GM21528 (cell line): Measurements from ENCODE around the gene PGAP1.

Source experiments
- ATAC-seq: cut with Tn5 transposase; IDR thresholded peaks from one replicate; pipeline ENCODE4 v1.9.1; 2021; ENCODE audit warnings: mild to moderate bottlenecking, moderate library complexity; ENCODE audit not compliant: unreplicated experiment, low FRiP score

PGAP1 gene

DNA sequence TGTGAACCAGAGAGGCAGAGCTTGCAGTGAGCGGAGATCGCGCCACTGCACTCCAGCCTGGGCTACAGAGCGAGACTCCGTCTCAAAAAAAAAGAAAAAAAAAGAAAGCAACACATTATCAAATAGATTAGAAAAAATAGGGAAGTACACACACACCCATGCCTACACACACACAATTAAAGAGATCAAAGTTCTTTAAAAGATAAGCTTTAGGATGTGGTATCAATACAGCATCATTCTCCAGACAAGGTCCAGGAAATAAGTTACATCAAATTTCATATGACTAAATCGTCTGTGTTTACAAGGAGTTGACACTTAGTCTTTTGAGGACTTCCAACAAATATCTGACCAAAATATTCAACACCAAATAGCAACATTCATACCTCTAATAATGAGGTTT lies 25.7 kb downstream of the PGAP1 start:
- no peak for ATAC-seq

- ATAC-seq: no peak
Observed at GRCh38 chr2:196899976-196900375, 26.5 kb downstream of the PGAP1 start.

GRCh38 chr2:196891136-196891535 lies 35.4 kb downstream of the PGAP1 start:
- ATAC-seq: no peak

DNA sequence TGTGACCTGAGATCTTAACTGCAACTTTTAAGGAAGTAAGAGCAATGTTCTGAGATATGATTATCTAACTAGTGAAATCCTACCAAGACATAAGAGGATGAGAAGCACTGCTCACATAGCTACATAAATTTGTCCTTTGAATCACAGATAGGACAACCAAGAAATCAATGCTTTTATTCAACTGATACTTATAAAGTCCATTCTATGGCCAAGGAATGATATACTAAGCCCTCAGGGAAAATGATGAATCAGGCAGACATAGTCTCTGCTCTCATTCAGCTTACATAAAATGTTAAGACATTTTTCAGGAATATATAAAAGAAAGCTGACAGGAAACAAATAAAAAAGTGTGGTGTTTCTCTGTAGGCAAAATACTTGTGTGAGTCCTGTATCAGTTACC lies 39.1 kb downstream of the PGAP1 start:
- ATAC-seq: no peak

- no peak for ATAC-seq
Observed at GRCh38 chr2:196884368-196884767, 42.1 kb downstream of the PGAP1 start.

DNA sequence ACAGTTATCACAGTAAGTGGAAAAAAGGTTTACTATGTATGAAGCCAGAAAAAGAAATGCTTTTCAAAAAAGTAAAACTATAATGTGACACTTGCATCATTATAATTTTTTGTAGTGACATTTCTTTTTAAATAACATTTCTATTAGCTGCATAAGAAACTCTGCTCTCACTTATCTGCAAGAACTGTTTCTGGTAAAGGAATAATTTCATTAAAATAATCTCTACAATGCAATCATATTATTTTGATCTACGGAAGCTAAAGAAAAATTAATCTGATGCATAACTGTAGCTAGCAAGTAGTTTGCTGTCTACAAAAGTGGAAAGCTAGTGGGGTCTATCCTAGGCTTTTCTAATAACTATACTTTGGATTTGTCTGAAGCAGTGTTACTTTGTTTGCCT lies 50.1 kb downstream of the PGAP1 start:
- ATAC-seq: no peak

DNA sequence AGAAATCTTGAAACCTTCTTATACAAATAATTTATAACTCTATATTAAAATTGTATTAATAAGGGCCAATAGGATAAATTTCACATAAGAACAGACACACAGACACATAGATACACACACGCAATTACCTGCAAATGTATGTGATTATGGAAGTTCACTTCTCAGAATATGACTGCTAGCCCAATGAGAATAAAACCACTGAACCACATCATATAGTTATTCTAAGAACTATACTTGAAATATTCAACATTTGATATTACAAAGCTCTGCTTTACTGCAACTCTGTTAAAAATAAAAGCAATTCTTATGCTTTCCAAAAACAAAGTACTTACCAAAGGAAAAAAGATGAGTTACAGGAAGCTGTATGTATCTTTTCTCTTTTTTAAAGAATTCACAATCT lies 51.1 kb downstream of the PGAP1 start:
- ATAC-seq: no peak

DNA sequence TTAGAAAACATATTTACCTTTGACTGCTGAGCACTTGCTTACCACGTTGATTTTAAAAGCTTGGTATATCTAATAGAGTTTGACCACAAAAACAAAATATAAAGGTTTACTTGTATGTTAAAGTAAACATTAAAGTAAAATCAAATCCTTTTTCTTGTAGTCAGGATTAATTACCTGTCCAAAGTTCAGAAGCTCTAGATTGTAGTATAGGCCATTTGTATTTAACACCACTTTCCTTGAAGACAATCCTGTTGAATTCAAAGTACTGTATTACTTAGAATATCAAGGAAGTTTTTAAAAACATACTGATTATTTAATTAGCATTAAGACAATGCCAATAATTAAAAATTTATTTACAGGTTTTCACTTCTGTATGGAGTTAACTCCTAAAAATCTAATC lies 53.0 kb downstream of the PGAP1 start:
- ATAC-seq: no peak

DNA sequence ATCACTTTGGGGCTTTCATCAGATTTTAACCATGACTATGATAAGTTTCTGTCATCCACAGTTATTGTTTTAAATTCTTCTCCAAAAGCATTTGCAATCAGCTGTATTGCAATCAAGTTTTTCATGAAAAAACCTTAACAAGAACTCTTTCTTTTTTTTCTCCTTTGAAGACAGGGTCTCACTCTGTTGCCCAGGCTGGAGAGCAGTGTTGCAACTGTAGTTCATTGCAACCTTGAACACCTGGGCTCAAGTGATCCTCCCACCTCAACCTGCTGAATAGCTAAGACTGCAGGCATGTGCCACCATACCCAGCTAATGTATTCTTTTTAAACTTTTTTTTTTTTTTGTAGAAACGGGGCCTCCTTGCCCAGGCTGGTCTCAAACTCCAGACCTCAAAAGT lies 71.9 kb downstream of the PGAP1 start:
- no peak for ATAC-seq

DNA sequence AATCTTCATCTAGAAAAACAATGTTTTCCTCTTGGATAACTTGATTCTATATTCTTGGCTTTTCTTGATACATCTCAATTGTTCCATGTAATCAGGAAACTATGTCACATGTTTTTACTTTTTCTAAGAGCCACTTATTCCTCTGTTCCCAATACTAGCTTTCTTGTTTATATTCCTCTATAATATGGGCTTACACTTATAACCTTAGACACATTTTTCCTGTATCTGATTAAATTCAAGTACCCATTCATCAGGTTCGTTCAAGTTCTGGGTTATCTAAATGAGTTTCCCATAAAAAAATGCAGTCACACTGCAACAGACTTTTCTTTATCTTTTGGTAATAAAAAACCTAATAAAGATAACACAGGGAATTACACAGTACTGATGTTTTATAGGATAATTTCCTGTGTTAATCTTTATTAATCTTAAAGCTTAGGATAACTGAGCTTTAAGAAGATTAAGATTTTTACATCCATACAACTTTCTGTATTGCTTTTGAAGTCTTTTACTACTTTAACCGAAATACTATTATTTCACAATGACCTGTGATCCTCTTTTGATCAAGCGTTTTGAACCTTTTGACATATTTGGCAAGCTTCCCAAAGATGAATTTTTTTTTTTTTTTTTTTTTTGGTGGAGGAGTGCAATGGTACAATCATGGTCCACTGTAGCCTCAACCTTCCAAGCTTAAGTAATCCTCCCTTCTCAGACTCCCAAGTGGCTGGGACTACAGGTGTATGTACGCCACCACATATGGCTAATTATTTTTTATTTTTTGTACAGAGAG lies 73.0 kb downstream of the PGAP1 start:
- no peak for ATAC-seq

DNA sequence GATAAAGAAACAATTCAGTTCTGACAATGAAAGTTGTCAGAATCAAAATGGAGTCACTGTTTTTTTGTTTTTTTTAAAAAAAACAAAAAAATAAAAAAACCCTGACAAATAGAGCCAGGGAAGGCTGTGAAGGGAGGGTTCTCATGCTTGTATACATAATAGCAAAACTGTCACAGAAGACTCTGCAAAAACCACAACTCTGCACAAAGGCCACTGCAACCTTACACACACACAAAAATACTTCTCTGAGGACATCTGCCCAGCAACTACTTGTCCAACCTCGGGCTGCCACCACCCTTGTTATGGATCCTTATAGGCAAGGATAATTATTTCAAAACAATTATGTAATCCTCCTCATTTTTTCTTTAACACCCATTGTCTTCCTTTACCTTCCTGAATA lies 75.4 kb downstream of the PGAP1 start:
- ATAC-seq: no peak

DNA sequence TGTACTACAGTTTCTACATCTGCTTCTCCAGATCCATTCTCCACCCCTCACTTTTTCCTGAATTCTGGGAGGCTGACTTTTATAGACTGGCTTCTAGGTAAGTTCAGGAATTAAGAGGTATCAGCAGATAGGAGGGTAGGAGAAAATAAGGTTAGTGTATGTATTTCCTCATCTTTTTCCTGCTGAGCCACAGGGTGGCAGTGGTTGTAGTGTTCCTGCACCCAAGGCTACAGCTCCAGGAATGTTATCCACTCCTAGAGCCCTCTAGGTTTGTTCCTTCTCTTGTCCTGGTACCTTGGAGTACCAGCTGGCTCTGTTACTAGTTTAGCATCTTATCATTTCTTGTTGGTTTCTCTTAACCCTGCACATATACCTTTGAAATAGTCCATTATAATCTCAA lies 76.6 kb downstream of the PGAP1 start:
- no peak for ATAC-seq

- ATAC-seq: no peak
Observed at GRCh38 chr2:196846295-196846694, 80.2 kb downstream of the PGAP1 start.

DNA sequence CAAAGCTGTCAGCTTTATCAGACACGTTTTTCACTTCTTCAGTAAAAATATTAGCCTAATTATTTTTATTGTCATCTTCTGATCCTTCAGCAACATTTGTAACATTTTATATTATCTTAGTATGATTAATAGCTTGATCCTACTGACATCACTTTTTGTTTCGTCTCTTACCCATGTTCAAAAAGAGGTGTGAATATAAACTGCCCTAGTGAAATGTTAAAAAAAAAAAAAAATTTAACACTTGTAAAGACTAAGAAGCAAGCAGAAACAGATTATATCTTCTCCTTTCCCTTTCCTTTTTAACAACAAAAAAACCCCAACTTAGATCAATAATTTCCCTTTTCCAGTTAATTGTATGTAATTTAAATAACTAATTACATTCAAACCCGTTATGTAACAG lies 81.1 kb downstream of the PGAP1 start:
- no peak for ATAC-seq

DNA sequence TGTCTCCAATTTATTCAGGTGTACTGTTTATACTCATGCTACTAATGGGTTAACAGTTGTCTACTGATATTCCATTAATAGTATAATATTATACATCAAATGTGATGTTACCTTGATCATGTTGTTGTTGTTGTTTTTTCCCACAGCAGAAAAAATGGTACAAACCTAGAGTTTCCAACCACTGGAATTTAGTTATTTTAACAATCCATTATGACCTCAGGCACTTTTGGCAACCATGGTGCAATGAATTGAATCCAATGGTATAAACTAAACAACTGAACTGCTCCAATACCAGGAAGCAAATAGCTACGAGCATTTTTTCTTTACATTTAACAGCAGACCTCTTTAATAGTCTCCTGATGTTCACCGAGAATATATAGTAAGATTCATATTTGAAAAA lies 86.3 kb downstream of the PGAP1 start:
- ATAC-seq: no peak

- no peak for ATAC-seq
Observed at GRCh38 chr2:196839574-196839973, 86.9 kb downstream of the PGAP1 start.

DNA sequence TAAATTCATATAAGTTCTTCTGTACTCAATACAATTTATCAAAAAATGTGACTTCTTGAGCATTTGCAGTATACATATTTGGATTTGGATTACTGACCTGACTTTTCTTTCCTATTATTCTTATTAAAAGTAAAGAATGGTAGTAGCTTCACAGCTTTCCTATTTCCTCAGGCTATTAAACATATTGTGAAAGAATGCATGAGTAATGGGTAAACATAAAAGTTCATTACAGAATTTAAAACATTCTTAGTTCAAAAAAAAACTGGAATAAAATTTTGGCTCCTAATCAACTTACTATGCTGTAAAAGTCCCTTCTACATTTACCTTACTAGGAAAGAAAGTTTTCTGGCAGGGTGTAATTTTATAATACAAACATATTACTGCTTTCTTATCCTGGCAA lies 90.1 kb downstream of the PGAP1 start:
- ATAC-seq: no peak

GRCh38 chr2:196830701-196831100 lies 95.8 kb downstream of the PGAP1 start:
- no peak for ATAC-seq

GRCh38 chr2:196827356-196827755 lies 99.2 kb downstream of the PGAP1 start:
- no peak for ATAC-seq

DNA sequence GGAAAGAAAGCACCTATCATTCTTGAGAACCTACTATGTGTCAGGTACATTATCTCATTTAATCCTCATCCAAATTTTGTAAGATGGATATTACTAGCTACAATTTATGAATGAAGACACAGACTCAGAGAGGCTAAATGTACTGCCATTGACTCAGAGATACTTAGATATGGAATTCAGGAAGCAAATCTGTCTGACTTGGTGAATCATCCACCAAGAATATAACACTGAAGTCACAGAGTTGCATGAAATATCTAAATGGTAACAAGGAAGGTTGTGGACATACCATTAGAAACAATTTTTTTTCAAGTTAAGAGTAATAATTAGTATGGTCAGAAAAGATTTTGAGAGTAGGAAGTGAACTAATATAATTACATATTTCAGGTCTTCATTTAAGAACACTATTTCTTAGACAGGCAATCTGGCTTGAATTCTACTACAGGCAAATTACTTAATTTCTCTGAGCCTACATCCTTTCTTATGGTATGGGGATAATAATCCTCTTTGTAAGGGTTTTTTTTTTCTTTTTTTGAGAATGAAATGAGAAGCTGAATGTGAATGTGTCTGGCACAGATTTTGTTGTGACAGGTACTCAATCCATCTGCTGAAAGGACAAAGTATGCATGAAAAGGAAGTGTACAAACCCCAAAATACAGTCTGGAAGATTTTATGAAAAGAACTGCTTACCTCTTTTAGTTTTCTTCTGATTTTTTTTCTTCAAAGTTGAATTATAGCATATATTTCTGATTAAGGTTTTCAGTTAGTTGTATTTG lies 102.6 kb downstream of the PGAP1 start:
- ATAC-seq: no peak

GRCh38 chr2:196821195-196821594 lies 105.3 kb downstream of the PGAP1 start:
- ATAC-seq: no peak

DNA sequence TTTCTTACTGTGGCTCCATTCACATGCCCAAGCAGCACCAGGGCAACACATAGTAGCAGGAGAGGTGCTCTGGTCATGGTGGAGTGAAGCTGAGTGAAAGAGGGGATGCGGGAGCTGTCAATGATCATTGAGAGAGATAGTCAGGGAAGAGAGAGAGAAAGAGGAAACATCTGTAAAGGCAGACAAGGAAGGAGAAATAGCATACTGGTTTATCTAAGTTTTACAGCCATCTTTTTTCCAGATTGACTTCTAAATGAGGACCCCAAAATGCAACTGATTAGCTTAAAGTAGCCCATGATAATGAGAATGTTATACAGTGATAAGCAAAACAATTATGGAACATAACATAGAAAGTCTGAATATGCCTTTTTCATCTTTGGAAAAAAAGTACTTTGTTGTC lies 117.2 kb downstream of the PGAP1 start, which contains the start of gene C2orf66:
Gene C2orf66 (minus strand): TSS at position 96 of the 400 bp plus-strand sequence. CDS start 19 bp downstream, at position 77.
- ATAC-seq: no peak
